Lung (tissue), 12 donors: ENCODE measurements around the gene TCHH. TPM values are rescaled to one million over a fixed set of nuclear protein-coding genes. Genes with fewer than 3 reads are reported as not detected.
A peak's percentile ranks its signal among the peaks of the same experiment; 100 is the strongest.

Experiments
- ATAC-seq: fragments of 200-7000 bp; cut with Tn5 transposase; one replicate; pipeline ENCODE4 v1.9.1; 2020; ENCODE audit warnings: moderate number of reproducible peaks; ENCODE audit not compliant: insufficient read depth, low FRiP score
- DNase-seq, 3 donors: peaks; one replicate each; pipeline ENCODE4 v3.0.0-alpha.2; 2013 to 2017
- H3K27ac ChIP-seq, 2 donors: one replicate each; pipeline ENCODE4 v1.5.1; 2013; ENCODE audit warnings: mild to moderate bottlenecking in 2 of 2, moderate library complexity in 2 of 2, control low read depth in 1 of 2, inconsistent platforms in 1 of 2, low read depth in 1 of 2, low read length in 1 of 2
- H3K27me3 ChIP-seq, 3 donors: one replicate each; pipeline ENCODE4 v1.5.1; 2013; ENCODE audit warnings: low read length in 2 of 3; ENCODE audit not compliant: control insufficient read depth in 3 of 3, insufficient read depth in 3 of 3
- H3K36me3 ChIP-seq, 4 donors: one replicate each; pipeline ENCODE4 v1.5.1; 2013; ENCODE audit warnings: low read length in 4 of 4, mild to moderate bottlenecking in 1 of 4, moderate library complexity in 1 of 4; ENCODE audit not compliant: control insufficient read depth in 4 of 4, insufficient read depth in 4 of 4
- H3K4me1 ChIP-seq, 5 donors: one replicate each; pipeline ENCODE4 v1.5.1; 2013; ENCODE audit warnings: low read length in 5 of 5, mild to moderate bottlenecking in 2 of 5, moderate library complexity in 1 of 5; ENCODE audit not compliant: control insufficient read depth in 5 of 5, insufficient read depth in 5 of 5
- H3K4me3 ChIP-seq: one replicate; pipeline ENCODE4 v1.5.1; 2013; ENCODE audit warnings: mild to moderate bottlenecking, control low read depth, moderate library complexity
- H3K9ac ChIP-seq, 2 donors: one replicate each; pipeline ENCODE4 v1.5.1; 2013; ENCODE audit warnings: low read length in 2 of 2, control low read depth in 1 of 2; ENCODE audit not compliant: insufficient read depth in 1 of 2
- H3K9me3 ChIP-seq, 4 donors: one replicate each; pipeline ENCODE4 v1.5.1; 2013; ENCODE audit warnings: low read length in 3 of 4, mild to moderate bottlenecking in 1 of 4, moderate library complexity in 1 of 4; ENCODE audit not compliant: control insufficient read depth in 4 of 4, insufficient read depth in 3 of 4
- CTCF ChIP-seq: IDR thresholded peaks from 2 replicates; pipeline ENCODE4 v1.5.1; 2012; ENCODE audit warnings: mild to moderate bottlenecking; ENCODE audit errors: control extremely low read depth, extremely low read depth
- WGBS, 2 donors: extraction: QIAGEN DNeasy Blood & Tissue Kit; methylation state at CpG; one replicate each; pipeline ENCODE4 v1.1.7; 2013; 5-methylcytosine and 5-hydroxymethylcytosine counted together
- polyA plus RNA-seq, 2 donors: library from polyadenylated mRNA; stranded (reverse); fragments of 200-250 nt; gene quantifications; one replicate each; pipeline ENCODE4 v1.2.1, GENCODE V29; 2013
- total RNA-seq, 2 donors: library from RNA; depleted of rRNA in 1 of 2; stranded (reverse); fragments of >200 nt in 1 of 2; gene quantifications; one replicate each; pipeline ENCODE4 v1.2.1, GENCODE V29; 2014 to 2021
- donor health status: control.
- donor health status: control.
- donor health status: Bipolar disorder and iron deficiency.
- donor health status: healthy.
- donor health status: DM: yes; HTN: yes; CAD: no.

Gene TCHH
- total and polyA plus RNA-seq, 4 donors, result 0.03 to 0.15 (median 0.04) TPM

GRCh38 chr1:152110860-152111514 is 4.3 kb downstream of the TCHH start:
- no peak overlapping the region for H3K9ac ChIP-seq
- ATAC-seq, result peak; percentile 45
- 1% methylated on average over 60 of the region's 60 CpGs for WGBS, 2 donors

GRCh38 chr1:152110365-152110859 is 4.8 kb downstream of the TCHH start:
- no peak overlapping the region for H3K9ac ChIP-seq
- peaks cover 0 to 43% (median 7%) of the 10 kb centered on the region in 5 donors for H3K4me1 ChIP-seq
- 1 to 2% methylated on average over 31 of the region's 31 CpGs for whole genome bisulfite sequencing, 2 donors
- DNase-seq (peak; percentile 27 to 39 (median 34)), ATAC-seq (no peak)
- peaks cover 0 to 36% (median 3%) of the 10 kb centered on the region in 4 donors for H3K9me3 ChIP-seq
- H3K27me3 ChIP-seq, result peaks cover 4 to 92% (median 85%) of the 10 kb centered on the region in 3 donors
- H3K27ac ChIP-seq, result no peak overlapping the region
- no peak for TF ChIP-seq CTCF
- H3K36me3 ChIP-seq, result no peaks in the 10 kb centered on the region
- peak overlapping the region; percentile 28 for H3K4me3 ChIP-seq

More at GRCh38 chr1:152110860-152111514, 4.3 kb downstream of the TCHH start:
- no peak for TF ChIP-seq CTCF
- Histone ChIP-seq H3K27me3 (peaks cover 4 to 92% (median 83%) of the 10 kb centered on the region in 3 donors), H3K36me3 (no peaks in the 10 kb centered on the region), H3K4me1 (peaks cover 0 to 43% (median 7%) of the 10 kb centered on the region in 5 donors), H3K9me3 (peaks cover 0 to 36% (median 3%) of the 10 kb centered on the region in 4 donors), H3K4me3 (peak overlapping the region; percentile 28), H3K27ac (no peak overlapping the region)
- DNase-seq, result peak; percentile 40 to 52 (median 46)

GRCh38 chr1:152109998-152110294 is 5.3 kb downstream of the TCHH start:
- Histone ChIP-seq H3K9ac (no peak overlapping the region), H3K9me3 (peaks cover 0 to 36% (median 3%) of the 10 kb centered on the region in 4 donors), H3K36me3 (no peaks in the 10 kb centered on the region), H3K4me3 (no peak overlapping the region), H3K27me3 (peaks cover 6 to 92% (median 84%) of the 10 kb centered on the region in 3 donors), H3K27ac (no peak overlapping the region), H3K4me1 (peaks cover 0 to 43% (median 7%) of the 10 kb centered on the region in 5 donors)
- ATAC-seq (no peak), DNase-seq (peak; percentile 2 to 16 (median 12))
- WGBS, 2 donors, result 6 to 7% methylated on average over 15 of the region's 15 CpGs
- no peak for TF ChIP-seq CTCF
